NCI-H748 treated with DMSO at 0.1 percent for 48 hours (cell line): ENCODE results near the gene DCTN2.
"Not testable (repeated sequence)": the region's sequence is repeated elsewhere in the genome, so short reads cannot be mapped to it uniquely, and the experiment has no call there.

ENCODE experiments used
- DNase-seq: peaks from one replicate; lab custom pipeline; 2025; lab: John Stamatoyannopoulos, UW

DCTN2 gene

DNA sequence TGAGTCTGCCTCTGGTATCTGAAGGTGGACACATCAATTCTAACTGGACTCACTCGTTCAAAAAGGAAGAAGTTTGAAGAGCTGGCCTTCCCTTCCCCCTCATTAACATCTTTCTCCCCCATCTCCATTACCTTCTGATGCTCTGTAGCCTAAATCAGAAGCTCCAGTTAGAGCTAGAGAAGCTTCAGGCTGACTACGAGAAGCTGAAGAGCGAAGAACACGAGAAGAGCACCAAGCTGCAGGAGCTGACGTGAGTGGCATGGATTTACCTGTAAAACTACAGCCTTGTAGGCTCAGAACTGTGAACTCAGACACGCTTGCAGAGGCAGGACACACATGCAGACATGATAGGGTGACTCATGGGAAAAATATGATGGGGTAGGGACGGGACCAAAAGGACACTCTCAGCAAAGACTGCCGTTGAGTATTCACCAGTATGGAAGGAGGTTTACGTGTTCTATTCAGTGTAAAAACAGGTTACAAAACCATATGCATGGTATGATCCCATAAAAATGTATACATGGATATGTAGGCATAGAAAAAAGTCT is 29.7 kb upstream of the DCTN2 start:
- no peak for DNase-seq

DNA sequence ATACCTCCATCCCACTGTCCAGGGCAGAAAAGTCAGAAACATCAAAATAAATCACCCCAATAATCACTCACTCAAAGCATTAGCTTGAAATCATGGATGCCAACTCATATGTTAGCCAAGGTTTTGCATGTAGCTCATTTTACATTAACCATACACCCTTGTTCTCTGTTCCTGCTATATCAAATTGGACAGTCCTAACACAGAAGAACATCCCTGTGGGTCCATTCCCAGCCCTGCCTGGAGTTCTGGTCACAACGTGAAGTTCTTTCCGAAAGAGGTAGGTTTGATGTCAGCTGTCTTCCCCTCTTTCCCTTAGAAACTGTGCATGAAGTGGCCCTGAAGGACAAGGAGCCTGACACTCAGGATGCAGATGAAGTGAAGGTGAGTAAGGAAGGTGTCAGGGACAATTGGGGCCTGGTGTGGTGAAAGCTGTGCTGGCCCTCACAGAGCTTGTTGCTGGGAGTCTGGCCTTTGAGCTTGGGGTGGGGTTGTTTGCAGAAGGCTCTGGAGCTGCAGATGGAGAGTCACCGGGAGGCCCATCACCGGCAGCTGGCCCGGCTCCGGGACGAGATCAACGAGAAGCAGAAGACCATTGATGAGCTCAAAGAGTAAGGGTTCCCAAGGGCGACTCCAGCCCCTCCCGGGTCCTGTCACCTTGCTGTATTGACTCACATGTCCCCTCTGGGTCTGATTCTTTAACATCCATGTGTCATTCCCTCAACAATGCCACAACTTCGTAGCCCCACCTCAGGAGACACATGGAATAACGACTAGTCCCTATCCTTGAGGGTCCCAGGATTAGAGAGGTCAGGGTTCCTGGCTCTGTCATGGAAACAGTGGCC is 29.0 kb upstream of the DCTN2 start:
- DNase-seq, result no peak

DNA sequence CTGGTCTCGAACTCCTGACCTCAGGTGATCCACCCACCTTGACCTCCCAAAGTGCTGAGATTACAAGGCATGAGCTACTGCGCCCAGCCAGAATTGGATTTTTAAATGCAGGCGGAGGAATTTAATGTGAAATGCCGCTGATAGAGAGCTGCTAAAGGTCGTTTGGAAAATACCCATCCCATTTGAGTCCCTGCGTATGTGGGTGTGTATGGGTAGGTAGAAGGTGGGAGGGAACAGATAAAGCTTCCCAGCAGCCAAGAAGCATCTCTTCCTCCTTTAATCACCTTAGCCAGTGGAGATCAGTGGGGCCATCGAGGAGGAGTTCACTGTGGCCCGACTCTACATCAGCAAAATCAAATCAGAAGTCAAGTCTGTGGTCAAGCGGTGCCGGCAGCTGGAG is 27.8 kb upstream of the DCTN2 start:
- no peak for DNase-seq

DNA sequence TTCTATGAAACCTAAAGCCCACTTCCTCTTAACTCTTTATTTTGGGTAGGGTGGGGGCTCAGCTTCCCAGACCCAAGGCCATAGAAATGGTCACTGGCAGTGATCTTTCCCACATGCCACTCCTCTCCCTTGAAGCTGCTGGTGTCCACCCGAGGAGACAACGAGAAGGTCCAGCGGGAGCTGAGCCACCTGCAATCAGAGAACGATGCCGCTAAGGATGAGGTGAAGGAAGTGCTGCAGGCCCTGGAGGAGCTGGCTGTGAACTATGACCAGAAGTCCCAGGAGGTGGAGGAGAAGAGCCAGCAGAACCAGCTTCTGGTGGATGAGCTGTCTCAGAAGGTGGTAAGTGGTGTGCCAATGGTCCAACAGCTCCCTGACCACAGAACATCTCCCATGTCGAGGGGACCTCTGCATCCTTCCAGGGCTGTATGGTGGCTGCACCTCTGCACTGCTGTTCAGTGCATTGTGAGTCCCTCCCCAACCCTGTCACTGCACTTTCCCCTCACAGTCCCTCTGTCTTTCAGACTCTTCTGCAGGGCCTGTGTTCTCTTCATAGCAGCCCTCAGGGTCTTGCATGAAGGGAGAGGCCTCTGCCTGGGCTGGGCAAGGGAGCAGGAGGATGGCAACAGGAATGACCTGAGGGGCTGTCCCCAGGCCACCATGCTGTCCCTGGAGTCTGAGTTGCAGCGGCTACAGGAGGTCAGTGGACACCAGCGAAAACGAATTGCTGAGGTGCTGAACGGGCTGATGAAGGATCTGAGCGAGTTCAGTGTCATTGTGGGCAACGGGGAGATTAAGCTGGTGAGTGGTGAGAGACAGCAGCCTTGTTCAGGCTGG is 25.2 kb upstream of the DCTN2 start:
- DNase-seq, result no peak

DNA sequence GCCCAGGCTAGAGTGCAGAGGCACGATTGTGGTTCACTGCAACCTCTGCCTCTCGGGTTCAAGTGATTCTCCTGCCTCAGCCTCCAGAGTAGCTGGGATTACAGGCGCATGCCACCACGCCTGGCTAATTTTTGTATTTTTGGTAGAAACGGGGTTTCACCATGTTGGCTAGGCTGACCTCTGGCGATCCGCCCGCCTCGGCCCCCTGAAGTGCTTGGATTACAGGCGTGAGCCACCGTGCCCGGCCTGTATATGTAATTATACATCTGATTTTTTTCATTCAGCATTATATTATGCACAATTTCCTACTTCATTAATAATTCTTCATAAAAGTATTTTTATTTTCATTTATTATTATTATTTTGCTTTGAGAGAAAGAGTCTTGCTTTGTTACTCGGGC is 23.4 kb upstream of the DCTN2 start:
- DNase-seq, result not testable (repeated sequence)

DNA sequence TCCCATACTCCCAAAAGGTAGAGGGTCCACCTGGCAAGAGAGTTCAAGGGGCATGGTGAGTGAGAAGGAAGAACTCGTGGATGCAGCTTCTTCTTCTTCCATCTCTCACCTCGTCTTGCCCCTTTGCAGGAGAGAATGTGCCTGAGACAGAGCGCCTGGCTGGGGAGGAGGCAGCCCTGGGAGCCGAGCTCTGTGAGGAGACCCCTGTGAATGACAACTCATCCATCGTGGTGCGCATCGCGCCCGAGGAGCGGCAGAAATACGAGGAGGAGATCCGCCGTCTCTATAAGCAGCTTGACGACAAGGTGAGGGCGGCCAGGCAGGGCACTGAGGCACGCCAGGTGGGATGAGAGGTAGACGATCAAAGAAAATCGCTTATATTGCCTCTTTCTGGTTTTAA is 22.9 kb upstream of the DCTN2 start:
- DNase-seq, result no peak

DNA sequence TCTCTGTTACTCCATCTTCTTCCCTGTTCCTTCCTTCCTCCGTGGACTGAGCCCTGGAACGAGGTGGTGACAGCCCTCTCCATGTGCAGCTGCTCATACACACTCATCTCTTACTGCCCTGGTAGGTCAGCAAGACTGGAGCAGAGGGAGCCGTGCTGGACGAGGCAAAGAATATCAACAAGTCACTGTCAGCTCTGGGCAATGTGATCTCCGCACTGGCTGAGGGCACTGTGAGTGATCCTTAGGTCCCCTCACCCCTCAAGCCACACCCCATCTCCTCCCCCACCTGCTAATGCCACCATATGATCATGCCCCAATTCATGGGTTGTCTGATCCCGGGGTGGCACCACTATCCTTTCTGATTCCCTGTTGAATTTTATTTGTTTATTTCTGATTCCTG is 21.8 kb upstream of the DCTN2 start:
- DNase-seq, result no peak

DNA sequence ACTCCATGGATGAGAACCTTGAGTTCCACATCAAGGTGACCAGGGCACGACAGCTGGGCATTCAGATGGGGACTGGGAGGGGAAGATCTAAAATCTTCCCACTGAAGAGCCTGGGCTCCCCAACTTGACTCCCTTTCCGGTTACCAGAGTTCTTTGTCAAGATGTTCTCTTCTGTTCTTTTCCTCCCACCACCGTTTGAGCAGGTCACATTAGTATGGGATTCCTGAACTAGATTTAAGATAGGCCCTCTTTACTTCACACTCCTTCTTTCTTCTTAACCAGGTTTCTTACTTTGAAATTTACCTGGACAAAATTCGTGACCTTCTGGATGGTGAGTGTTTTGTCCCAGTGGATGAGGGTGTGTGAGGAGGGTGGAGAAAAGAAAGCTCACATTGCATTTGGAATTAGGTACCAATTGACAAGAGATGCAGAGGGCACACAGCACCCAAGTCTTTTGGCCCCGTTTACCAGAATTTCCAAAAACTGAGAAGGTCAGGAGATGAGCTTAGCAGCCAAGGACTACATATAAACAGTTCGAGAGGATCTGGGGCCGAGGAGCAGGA is 17.3 kb upstream of the DCTN2 start:
- no peak for DNase-seq

DNA sequence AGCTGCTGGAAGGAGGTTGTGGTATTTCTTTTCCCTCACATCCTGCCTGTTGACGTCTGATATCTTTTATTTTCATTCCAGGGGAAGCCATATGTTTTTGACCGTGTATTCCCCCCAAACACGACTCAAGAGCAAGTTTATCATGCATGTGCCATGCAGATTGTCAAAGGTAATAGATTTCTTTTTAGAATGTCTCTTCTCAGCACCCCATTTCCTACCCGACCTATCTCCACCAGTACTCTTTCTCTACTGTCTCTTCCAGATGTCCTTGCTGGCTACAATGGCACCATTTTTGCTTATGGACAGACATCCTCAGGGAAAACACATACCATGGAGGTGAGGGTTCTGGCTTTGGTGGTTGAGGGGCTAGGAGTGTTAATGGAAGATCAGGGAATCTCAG is 16.4 kb upstream of the DCTN2 start:
- DNase-seq, result no peak

DNA sequence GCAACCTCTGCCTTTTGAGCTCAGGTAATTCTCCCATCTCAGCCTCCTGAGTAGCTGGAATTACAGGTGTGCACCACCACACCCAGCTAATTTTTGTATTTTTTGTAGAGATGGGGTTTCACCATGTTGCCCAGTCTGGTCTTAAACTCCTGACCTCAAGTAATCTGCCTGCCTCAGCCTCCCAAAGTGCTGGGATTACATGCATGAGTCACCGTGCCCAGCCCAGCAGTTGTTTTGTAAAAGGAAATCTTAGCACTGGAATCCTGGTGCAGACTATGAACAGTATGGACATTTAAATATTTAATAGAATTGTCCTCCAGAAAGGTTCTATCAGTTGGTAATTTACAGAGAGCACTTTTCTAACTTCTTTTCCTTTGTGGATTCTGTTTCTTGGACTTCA is 14.1 kb upstream of the DCTN2 start:
- not testable (repeated sequence) for DNase-seq

DNA sequence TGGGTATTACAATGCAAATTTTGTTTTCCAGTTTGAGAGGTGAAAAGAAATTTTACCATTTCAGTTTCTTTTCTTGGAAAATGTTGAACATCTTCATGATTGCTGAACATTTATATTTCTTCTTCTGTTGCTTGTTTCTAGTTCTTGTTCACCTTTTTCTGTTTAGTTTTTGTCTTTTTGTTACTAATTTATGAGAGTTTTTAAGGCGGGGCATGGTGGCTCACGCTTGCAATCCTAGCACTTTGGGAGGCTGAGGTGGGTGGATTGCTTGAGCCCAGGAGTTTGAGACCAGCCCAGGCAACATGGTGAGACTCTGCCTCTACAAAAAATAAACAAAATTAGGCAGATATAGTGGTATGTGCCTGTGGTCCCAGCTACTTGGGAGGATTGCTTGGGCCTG is 13.5 kb upstream of the DCTN2 start:
- no peak for DNase-seq

DNA sequence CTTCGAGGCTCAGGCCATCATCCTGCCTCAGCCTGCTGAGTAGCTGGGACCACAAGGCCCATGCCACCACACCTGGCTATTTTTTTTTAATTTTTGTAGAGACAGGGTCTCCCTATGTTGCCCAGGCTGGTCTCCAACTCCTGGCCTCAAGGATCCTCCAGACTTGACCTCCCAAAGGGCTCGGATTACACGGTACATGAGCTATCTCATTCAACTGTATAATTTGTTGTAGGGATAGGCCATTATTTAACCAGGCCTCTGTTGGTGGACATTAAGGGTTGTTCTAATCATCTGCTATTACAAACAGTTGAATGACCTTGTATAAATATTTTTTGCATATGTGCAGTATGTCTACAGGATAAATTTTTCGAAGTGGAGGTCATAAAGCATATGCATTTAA is 11.9 kb upstream of the DCTN2 start:
- no peak for DNase-seq

DNA sequence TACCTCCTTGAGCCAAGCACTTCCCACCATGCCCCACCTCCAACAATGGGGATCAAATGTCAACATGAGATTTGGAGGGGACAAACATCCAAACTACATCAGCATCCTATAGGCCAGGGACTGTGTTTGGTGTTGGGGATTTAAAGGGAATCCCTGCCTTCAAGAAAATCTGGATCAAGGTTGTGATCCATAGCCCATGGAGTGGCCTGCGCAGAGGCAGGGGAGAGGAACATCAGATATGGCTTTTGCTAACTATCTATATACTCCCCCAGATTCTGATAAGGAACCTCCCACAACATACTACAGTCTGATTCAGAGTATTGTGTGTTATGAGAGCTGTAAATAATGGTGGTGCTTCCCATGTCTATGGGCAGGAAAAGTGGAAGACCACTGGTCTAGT is 7.9 kb upstream of the DCTN2 start:
- no peak for DNase-seq

DNA sequence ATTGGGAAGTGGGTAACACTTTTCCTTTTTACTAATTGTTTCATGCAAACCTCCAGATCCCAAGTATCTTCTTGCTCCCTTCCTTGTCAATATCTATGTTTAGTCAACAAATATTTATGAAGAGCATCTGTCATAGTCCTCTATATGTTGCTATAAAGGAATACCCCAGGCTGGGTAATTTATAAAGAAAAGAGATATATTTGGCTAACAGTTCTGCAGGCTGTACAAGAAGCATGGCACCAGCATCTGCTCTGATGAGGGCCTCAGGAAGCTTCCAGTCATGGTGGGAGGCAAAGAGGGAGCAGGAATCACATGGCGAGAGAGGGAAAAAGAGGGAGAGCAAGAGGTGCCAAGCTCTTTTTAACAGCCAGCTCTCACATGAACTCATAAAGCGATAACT is 7.5 kb upstream of the DCTN2 start:
- DNase-seq, result no peak

DNA sequence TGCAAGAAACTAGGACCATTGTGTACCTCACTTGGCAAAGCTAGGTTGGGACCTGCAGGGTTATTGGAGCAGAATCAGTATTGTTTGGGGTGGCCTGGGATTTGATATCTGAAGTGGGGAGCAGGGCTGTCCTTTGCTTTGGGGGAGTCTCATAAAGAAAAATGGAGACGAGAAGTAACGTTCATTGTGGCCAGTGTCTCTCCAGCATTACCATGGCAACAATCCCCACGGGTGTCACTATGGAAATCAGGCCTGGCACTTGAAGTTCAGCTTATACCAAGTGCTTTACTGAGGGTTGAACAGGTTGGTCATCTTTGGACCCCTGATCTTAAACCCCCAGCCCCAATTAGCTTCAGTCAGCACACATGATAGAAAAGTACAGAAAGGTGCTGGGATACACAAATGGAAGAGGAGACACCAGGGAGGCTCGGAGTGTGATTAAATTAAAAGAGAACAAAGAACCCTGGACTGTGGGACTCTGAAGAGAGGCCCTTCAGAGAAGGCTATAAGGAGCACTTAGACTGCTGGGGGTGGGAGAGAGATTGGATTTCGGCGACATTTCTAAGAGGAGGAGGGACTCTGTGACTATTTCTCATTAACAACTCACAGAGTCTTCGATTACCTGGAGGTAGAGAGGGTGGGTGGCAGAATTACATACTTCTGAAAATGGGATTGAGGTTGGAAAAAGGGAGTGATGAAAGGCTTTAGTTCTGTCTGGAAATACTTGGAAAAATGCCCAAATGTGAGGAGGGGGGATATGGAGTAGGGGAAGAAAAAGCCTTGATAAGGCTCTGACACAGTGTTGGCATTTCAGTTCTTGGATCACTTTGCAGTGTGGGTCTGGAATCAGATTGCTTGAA is 6.6 kb upstream of the DCTN2 start:
- DNase-seq, result no peak

DNA sequence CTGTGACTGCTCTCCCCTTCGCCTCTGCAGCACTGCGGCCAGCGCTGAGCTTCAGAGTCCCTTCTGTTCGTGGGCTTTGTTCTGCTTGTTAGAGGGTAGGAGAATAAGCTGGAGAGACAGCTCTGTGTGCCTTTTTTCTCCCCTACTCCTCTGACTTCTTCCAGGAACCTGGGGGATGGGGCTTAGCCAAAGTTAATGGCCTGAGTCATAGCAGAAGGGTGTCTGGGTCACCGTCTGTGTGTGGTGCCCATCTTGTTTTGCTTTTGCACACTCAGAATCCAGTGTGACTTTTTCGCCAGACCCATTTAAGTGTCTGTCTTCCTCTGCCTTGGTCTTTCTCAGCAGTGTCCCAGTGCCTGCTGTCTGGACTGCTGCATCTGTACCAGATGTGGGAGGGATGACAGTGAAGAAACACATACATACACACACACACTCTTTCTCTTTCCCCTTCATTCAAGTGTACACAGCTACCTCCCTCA is 5.9 kb upstream of the DCTN2 start:
- no peak for DNase-seq

DNA sequence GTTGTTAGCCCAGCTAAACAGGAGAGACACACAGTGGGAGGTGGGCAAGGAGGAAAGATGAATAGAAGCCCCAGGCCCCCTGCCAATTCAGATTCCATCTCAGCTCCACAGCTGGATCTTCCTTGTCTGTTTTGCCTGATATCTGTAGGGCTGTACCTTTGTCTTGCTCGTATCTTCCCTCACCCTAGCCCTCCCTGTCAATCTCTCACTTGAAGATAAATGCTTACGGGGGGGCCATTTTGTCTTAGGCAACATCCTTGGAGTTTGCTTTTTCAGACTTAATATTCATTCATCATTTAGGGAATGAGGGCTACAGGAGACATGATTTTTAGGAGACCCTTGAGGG is 5.3 kb upstream of the DCTN2 start:
- no peak for DNase-seq

DNA sequence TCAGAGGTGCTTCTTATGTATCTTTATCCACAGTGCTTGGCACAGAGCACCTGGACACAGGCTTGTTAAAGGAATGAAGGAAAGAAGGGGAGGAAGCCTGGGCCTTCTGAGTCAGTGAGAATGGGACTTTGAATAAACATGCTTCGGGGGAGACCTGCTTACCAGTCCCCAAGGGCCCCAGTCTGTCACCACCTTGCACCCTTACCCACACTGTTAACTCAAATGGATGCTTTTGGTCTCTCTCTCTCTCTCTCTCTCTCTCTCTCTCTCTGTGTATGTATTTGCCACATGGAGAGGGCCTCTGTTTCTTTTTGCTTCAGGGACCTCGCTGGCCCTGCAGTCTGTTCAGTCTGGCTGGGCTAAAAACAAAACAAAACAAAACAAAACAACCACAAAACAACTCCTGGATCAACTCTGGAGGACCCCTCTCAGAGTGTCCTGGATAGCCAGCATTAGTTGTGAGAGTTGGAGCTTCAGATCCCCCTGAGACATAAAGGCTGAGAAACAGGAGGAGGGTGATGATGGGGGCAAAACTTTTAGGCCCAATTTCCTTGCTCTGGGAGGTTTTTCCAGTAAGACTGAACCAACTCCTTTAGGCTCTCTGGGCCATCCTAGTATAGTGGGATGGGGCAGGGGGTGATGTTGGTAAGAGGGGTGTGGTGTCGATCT is 4.8 kb upstream of the DCTN2 start:
- DNase-seq, result no peak

DNA sequence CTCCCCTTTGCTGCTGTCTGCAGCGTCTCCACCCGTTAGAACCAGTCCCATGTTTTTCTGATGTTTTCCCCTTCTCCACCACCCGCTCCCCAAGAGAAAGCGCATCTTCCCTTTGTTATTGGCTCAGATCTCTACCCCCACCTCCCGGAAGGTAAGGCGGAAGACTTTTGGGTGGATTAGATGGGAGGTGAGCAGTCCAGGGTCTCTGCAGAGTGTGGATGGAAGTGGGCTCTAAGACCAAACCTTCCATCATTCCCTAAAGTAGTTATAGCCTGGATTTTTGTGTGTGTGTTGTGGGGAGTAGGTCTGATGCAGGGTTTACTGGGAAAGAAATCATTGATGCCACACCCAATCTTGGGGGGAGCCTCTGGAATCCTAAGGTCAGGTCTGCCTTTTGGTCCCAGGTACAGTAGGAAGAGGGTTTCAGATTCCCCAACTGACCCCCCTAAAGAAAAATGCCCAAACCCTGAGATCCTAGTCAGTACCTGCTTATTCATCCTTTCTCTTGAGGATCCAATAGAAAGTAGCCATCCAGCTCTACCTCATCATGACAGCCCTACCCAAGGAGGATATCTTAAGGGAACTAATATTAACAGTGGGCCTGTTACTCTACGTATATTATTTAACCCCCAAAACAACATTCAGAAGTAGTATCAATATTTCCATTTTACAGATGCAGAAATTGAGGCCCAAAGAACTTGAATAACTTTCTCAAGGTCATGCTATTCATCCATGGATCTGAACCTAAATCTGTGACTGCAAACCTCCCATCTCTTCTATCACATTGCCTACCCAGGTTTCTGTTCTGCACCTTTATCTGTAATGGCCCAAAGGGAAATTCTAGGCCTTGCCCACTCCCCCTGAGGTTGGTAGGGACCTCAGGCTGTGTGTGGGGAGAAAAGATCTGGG is 3.9 kb upstream of the DCTN2 start:
- no peak for DNase-seq
